HCT116 (cell line): ENCODE data around the gene BTBD9. TPM values are rescaled to one million over a fixed set of nuclear protein-coding genes. Genes with fewer than 3 reads are reported as not detected.

Experiments
- ATAC-seq: fragments of 200-7000 bp; cut with Tn5 transposase; 2 replicates; pipeline ENCODE4 v1.9.1; 2020; ENCODE audit warnings: mild to moderate bottlenecking, moderate library complexity
- BruUV-seq: library from RNA; stranded (reverse); fragments of 400-500 nt; replicated peaks from 2 replicates; lab custom pipeline; 2021; lab: Mats Ljungman, UMichigan
- CTCF ChIA-PET: fragments of 300-600 bp; sonication (Branson Sonifier 250); formaldehyde crosslinking; loops from one replicate; lab custom pipeline; 2021; ENCODE audit warnings: antibody characterized with exemption; lab: Charles Lee
- POLR2A ChIA-PET: fragments of 300-600, 350-600 bp; sonication (Branson Sonifier 250); formaldehyde crosslinking; loops from one replicate; lab custom pipeline; 2021; ENCODE audit warnings: antibody characterized with exemption; lab: Charles Lee
- RAD21 ChIA-PET, 2 experiments: fragments of 300-600 bp; sonication (Branson Sonifier 250); formaldehyde crosslinking; loops; one replicate each; lab custom pipeline; 2023; ENCODE audit warnings: low total read pairs in 2 of 2; ENCODE audit not compliant: uncharacterized antibody in 2 of 2, unreplicated experiment in 2 of 2, low non-redundant PET in 1 of 2; lab: Charles Lee
- DNase-seq: peaks from one replicate; pipeline ENCODE4 v3.0.0-alpha.2; 2010; ENCODE audit warnings: low read depth, low spot score
- H2AFZ ChIP-seq: fragments of 200-600 bp; shearing (Covaris generic), sonication (generic); 2 replicates; pipeline ENCODE4 v1.6.1; 2017; ENCODE audit warnings: low read depth, mixed run types, mixed read lengths, antibody characterized with exemption, low read length; ENCODE audit not compliant: poor library complexity, severe bottlenecking
- H3K27ac ChIP-seq: 2 replicates; pipeline ENCODE4 v1.5.1; 2012; ENCODE audit warnings: low read depth, low read length
- H3K27me3 ChIP-seq: fragments of 200-600 bp; sonication (generic); 2 replicates; pipeline ENCODE4 v1.6.1; 2016; ENCODE audit warnings: mixed run types, low read length, mixed read lengths; ENCODE audit not compliant: insufficient read depth
- H3K36me3 ChIP-seq, 2 experiments: fragments of 200-500 bp in 1 of 2; fragments of 200-600 bp in 1 of 2; sonication (Bioruptor generic) in 1 of 2; sonication (generic) in 1 of 2; 2 replicates each; pipeline versions ENCODE4 v1.5.1 to v1.6.1; 2014 to 2016; ENCODE audit warnings: low read length in 2 of 2, inconsistent platforms in 1 of 2, mixed read lengths in 1 of 2, mixed run types in 1 of 2; ENCODE audit not compliant: insufficient read depth in 2 of 2, control insufficient read depth in 1 of 2
- H3K4me1 ChIP-seq, 2 experiments: fragments of 200-600 bp in 1 of 2; sonication (generic) in 1 of 2; 2 replicates each; pipeline versions ENCODE4 v1.5.1 to v1.6.1; 2012 to 2017; ENCODE audit warnings: low read length in 2 of 2, inconsistent platforms in 1 of 2, mild to moderate bottlenecking in 1 of 2, mixed read lengths in 1 of 2, mixed run types in 1 of 2, moderate library complexity in 1 of 2; ENCODE audit not compliant: insufficient read depth in 2 of 2, control insufficient read depth in 1 of 2
- H3K4me2 ChIP-seq: fragments of 200-600 bp; sonication (generic); 2 replicates; pipeline ENCODE4 v1.6.1; 2017; ENCODE audit warnings: mixed run types, low read length, mixed read lengths
- H3K4me3 ChIP-seq, 2 experiments: fragments of 200-600 bp in 1 of 2; sonication (generic) in 1 of 2; replicated peaks in 1 of 2; 2 replicates each; pipeline ENCODE4 v1.5.1; 2011 to 2016; ENCODE audit warnings: low read length in 2 of 2, control low read depth in 1 of 2, low read depth in 1 of 2, mild to moderate bottlenecking in 1 of 2, mixed read lengths in 1 of 2, mixed run types in 1 of 2
- H3K79me2 ChIP-seq: fragments of 200-600 bp; sonication (generic); 2 replicates; pipeline ENCODE4 v1.6.1; 2017; ENCODE audit warnings: mild to moderate bottlenecking, mixed run types, low read length, moderate library complexity, mixed read lengths; ENCODE audit not compliant: insufficient read depth
- H3K9ac ChIP-seq: fragments of 200-600 bp; sonication (generic); 2 replicates; pipeline ENCODE4 v1.6.1; 2016; ENCODE audit warnings: low read length, mixed read lengths
- H3K9me2 ChIP-seq: fragments of 200-600 bp; sonication (generic), shearing (Covaris generic); 2 replicates; pipeline ENCODE4 v1.6.1; 2017; ENCODE audit warnings: mixed run types, mild to moderate bottlenecking, moderate library complexity; ENCODE audit not compliant: insufficient read depth
- H3K9me3 ChIP-seq, 2 experiments: fragments of 200-500 bp in 1 of 2; fragments of 200-600 bp in 1 of 2; sonication (Bioruptor generic) in 1 of 2; sonication (generic) in 1 of 2; 2 replicates each; pipeline ENCODE4 v1.6.1; 2014 to 2017; ENCODE audit warnings: low read length in 2 of 2, mixed read lengths in 2 of 2, inconsistent platforms in 1 of 2, low read depth in 1 of 2, mild to moderate bottlenecking in 1 of 2, mixed run types in 1 of 2, moderate library complexity in 1 of 2; ENCODE audit not compliant: control insufficient read depth in 1 of 2, insufficient read depth in 1 of 2
- H4K20me1 ChIP-seq: fragments of 200-600 bp; sonication (generic), shearing (Covaris generic); 2 replicates; pipeline ENCODE4 v1.6.1; 2017; ENCODE audit warnings: mixed run types, mild to moderate bottlenecking, moderate library complexity; ENCODE audit not compliant: insufficient read depth
- CEBPB ChIP-seq: IDR thresholded peaks from 2 replicates; pipeline ENCODE4 v1.6.1; 2012; ENCODE audit warnings: low read depth
- CTCF ChIP-seq, 3 experiments: fragments of 200-600 bp in 1 of 3; sonication (generic) in 1 of 3; IDR thresholded peaks in 2 of 3; conservative IDR thresholded peaks in 1 of 3; 2 replicates each; pipeline ENCODE4 v1.5.1; 2012 to 2017; ENCODE audit warnings: low read depth in 2 of 3, low read length in 2 of 3, antibody characterized with exemption in 1 of 3, borderline replicate concordance in 1 of 3, control low read depth in 1 of 3, mild to moderate bottlenecking in 1 of 3, mixed read lengths in 1 of 3, mixed run types in 1 of 3, moderate library complexity in 1 of 3; ENCODE audit not compliant: insufficient read depth in 1 of 3
- EGR1 ChIP-seq: IDR thresholded peaks from 2 replicates; pipeline ENCODE4 v1.6.1; 2012; ENCODE audit warnings: low read depth
- ELF1 ChIP-seq: IDR thresholded peaks from 2 replicates; pipeline ENCODE4 v1.6.1; 2012; ENCODE audit warnings: low read depth, borderline replicate concordance
- EZH2 ChIP-seq: fragments of 200-600 bp; sonication (generic); IDR thresholded peaks from 2 replicates; pipeline ENCODE4 v1.6.1; 2017; ENCODE audit warnings: antibody characterized with exemption, mixed run types
- EZH2phosphoT487 ChIP-seq: fragments of 200-600 bp; IDR thresholded peaks from 2 replicates; pipeline ENCODE4 v1.6.1; 2018; ENCODE audit warnings: antibody characterized with exemption, borderline replicate concordance
- JUND ChIP-seq: IDR thresholded peaks from 2 replicates; pipeline ENCODE4 v1.6.1; 2012
- POLR2A ChIP-seq: IDR thresholded peaks from 2 replicates; pipeline ENCODE4 v1.7.0; 2011; ENCODE audit warnings: borderline replicate concordance; ENCODE audit not compliant: insufficient read depth, insufficient read length; ENCODE audit errors: extremely low read depth
- POLR2AphosphoS5 ChIP-seq: IDR thresholded peaks from 2 replicates; pipeline ENCODE4 v1.6.1; 2011; ENCODE audit warnings: mild to moderate bottlenecking, low read depth, low read length, moderate library complexity
- REST ChIP-seq: IDR thresholded peaks from 2 replicates; pipeline ENCODE4 v1.6.1; 2012; ENCODE audit warnings: low read depth
- TCF7L2 ChIP-seq: IDR thresholded peaks from 2 replicates; pipeline ENCODE4 v1.7.0; 2011; ENCODE audit warnings: borderline replicate concordance, inconsistent platforms; ENCODE audit not compliant: insufficient read depth, insufficient read length; ENCODE audit errors: extremely low read depth
- YY1 ChIP-seq: IDR thresholded peaks from 2 replicates; pipeline ENCODE4 v1.6.1; 2011; ENCODE audit warnings: low read length, low read depth, moderate library complexity, mild to moderate bottlenecking; ENCODE audit not compliant: insufficient replicate concordance; ENCODE audit errors: extremely low read depth
- ZFX ChIP-seq: fragments of 450-650 bp; IDR thresholded peaks from 2 replicates; pipeline ENCODE4 v1.6.1; 2017
- intact Hi-C: fragments of 100-400 bp; cut with micrococcal nuclease; formaldehyde crosslinking; loops from 2 replicates; pipeline ENCODE4 v1.10.0; 2022
- total RNA-seq: library from RNA; stranded (reverse); gene quantifications from one replicate; pipeline ENCODE4 v1.2.1, GENCODE V29; 2021; ENCODE audit not compliant: unreplicated experiment

Gene BTBD9
- total RNA-seq, 1 experiment from 2014 or later = 10.9 TPM

GRCh38 chr6:38673397-38674165 lies 33.9 kb upstream of the BTBD9 start:
- Histone ChIP-seq H3K9me3 (no peaks in the 10 kb centered on the region), H3K27ac (no peak overlapping the region), H3K9ac (no peak overlapping the region), H3K4me1 (no peaks in the 10 kb centered on the region), H3K4me3 (no peak overlapping the region), H3K4me2 (no peak overlapping the region), H3K79me2 (no peaks in the 10 kb centered on the region), H3K36me3 (peaks cover 15 to 17% of the 10 kb centered on the region in 2 experiments), H2AFZ (no peak overlapping the region), H3K27me3 (no peaks in the 10 kb centered on the region), H4K20me1 (no peaks in the 10 kb centered on the region), H3K9me2 (no peaks in the 10 kb centered on the region)
- intact Hi-C loops = loop anchor here (10.0 kb wide), 2 partner anchors 179 to 649 kb away; no protein-coding TSS in a partner anchor
- RAD21 ChIA-PET = no interaction called here
- POLR2A ChIA-PET = no interaction called here
- CTCF ChIA-PET = interaction anchor here (1.1 kb wide), 2 partner anchors 14 to 100 kb away, joined by 3 read pairs; no protein-coding TSS in a partner anchor
- no TSS peak for BruUV-seq
- DNase-seq (no peak), ATAC-seq (no peak)
- TF ChIP-seq JUND (no peak), ELF1 (no peak), CEBPB (no peak)

- intact Hi-C loops = loop anchor here (10.0 kb wide), 2 partner anchors 177 to 647 kb away; no protein-coding TSS in a partner anchor
- peak; percentile 28 for DNase-seq
- ChIA-PET CTCF (no interaction called here), POLR2A (no interaction called here), RAD21 (no interaction called here)
- no peak overlapping the region for H3K9ac ChIP-seq
- H3K27me3 ChIP-seq = no peaks in the 10 kb centered on the region
- no TSS peak for BruUV-seq
- H3K4me2 ChIP-seq = no peak overlapping the region
- H3K9me2 ChIP-seq = no peaks in the 10 kb centered on the region
- H3K4me1 ChIP-seq = no peaks in the 10 kb centered on the region
- peak; percentile 92 for ATAC-seq
- no peaks in the 10 kb centered on the region for H3K79me2 ChIP-seq
- H3K9me3 ChIP-seq = no peaks in the 10 kb centered on the region
- no peaks in the 10 kb centered on the region for H4K20me1 ChIP-seq
- H3K4me3 ChIP-seq = no peak overlapping the region
- H3K36me3 ChIP-seq = peaks cover 6 to 11% of the 10 kb centered on the region in 2 experiments; a peak in 2 of 4 replicates
- H3K27ac ChIP-seq = no peak overlapping the region
- no peak overlapping the region for H2AFZ ChIP-seq
- TF ChIP-seq EZH2 = no peak
- no peak for TF ChIP-seq YY1
- no peak for TF ChIP-seq EGR1
- TF ChIP-seq POLR2A = no peak
- TF ChIP-seq ZFX = no peak
- no peak for TF ChIP-seq TCF7L2
- TF ChIP-seq CEBPB = no peak
- no peak for TF ChIP-seq EZH2phosphoT487
- TF ChIP-seq CTCF (IDR thresholded peaks at IDR 0.05 in 2 of 3, conservative IDR thresholded peaks at IDR 0.05 in 1 of 3; ENCODE audit: borderline replicate concordance in 1 of 3, insufficient read depth in 1 of 3, low read depth in 2 of 3, low read length in 2 of 3) = peak; percentile 43 to 84 (median 77); a peak in 5 of 6 replicates
- TF ChIP-seq REST = no peak
- TF ChIP-seq POLR2AphosphoS5 = no peak
Observed at GRCh38 chr6:38671885-38672467, 32.2 kb upstream of the BTBD9 start.
